HCT116 (cell line): Measurements from ENCODE around the gene TAS2R60. TPM values are rescaled to one million over a fixed set of nuclear protein-coding genes. Genes with fewer than 3 reads are reported as not detected.

ENCODE experiments used
- ATAC-seq: fragments of 200-7000 bp; cut with Tn5 transposase; 2 replicates; pipeline ENCODE4 v1.9.1; 2020; ENCODE audit warnings: mild to moderate bottlenecking, moderate library complexity
- BruUV-seq: library from RNA; stranded (reverse); fragments of 400-500 nt; replicated peaks from 2 replicates; lab custom pipeline; 2021; lab: Mats Ljungman, UMichigan
- CTCF ChIA-PET: fragments of 300-600 bp; sonication (Branson Sonifier 250); formaldehyde crosslinking; loops from one replicate; lab custom pipeline; 2021; ENCODE audit warnings: antibody characterized with exemption; lab: Charles Lee
- POLR2A ChIA-PET: fragments of 300-600, 350-600 bp; sonication (Branson Sonifier 250); formaldehyde crosslinking; loops from one replicate; lab custom pipeline; 2021; ENCODE audit warnings: antibody characterized with exemption; lab: Charles Lee
- RAD21 ChIA-PET, 2 experiments: fragments of 300-600 bp; sonication (Branson Sonifier 250); formaldehyde crosslinking; loops; one replicate each; lab custom pipeline; 2023; ENCODE audit warnings: low total read pairs in 2 of 2; ENCODE audit not compliant: uncharacterized antibody in 2 of 2, unreplicated experiment in 2 of 2, low non-redundant PET in 1 of 2; lab: Charles Lee
- DNase-seq: peaks from one replicate; pipeline ENCODE4 v3.0.0-alpha.2; 2010; ENCODE audit warnings: low read depth, low spot score
- H2AFZ ChIP-seq: fragments of 200-600 bp; shearing (Covaris generic), sonication (generic); 2 replicates; pipeline ENCODE4 v1.6.1; 2017; ENCODE audit warnings: low read depth, mixed run types, mixed read lengths, antibody characterized with exemption, low read length; ENCODE audit not compliant: poor library complexity, severe bottlenecking
- H3K27ac ChIP-seq: 2 replicates; pipeline ENCODE4 v1.5.1; 2012; ENCODE audit warnings: low read depth, low read length
- H3K27me3 ChIP-seq: fragments of 200-600 bp; sonication (generic); 2 replicates; pipeline ENCODE4 v1.6.1; 2016; ENCODE audit warnings: mixed run types, low read length, mixed read lengths; ENCODE audit not compliant: insufficient read depth
- H3K36me3 ChIP-seq, 2 experiments: fragments of 200-500 bp in 1 of 2; fragments of 200-600 bp in 1 of 2; sonication (Bioruptor generic) in 1 of 2; sonication (generic) in 1 of 2; 2 replicates each; pipeline versions ENCODE4 v1.5.1 to v1.6.1; 2014 to 2016; ENCODE audit warnings: low read length in 2 of 2, inconsistent platforms in 1 of 2, mixed read lengths in 1 of 2, mixed run types in 1 of 2; ENCODE audit not compliant: insufficient read depth in 2 of 2, control insufficient read depth in 1 of 2
- H3K4me1 ChIP-seq, 2 experiments: fragments of 200-600 bp in 1 of 2; sonication (generic) in 1 of 2; 2 replicates each; pipeline versions ENCODE4 v1.5.1 to v1.6.1; 2012 to 2017; ENCODE audit warnings: low read length in 2 of 2, inconsistent platforms in 1 of 2, mild to moderate bottlenecking in 1 of 2, mixed read lengths in 1 of 2, mixed run types in 1 of 2, moderate library complexity in 1 of 2; ENCODE audit not compliant: insufficient read depth in 2 of 2, control insufficient read depth in 1 of 2
- H3K4me2 ChIP-seq: fragments of 200-600 bp; sonication (generic); 2 replicates; pipeline ENCODE4 v1.6.1; 2017; ENCODE audit warnings: mixed run types, low read length, mixed read lengths
- H3K4me3 ChIP-seq, 2 experiments: fragments of 200-600 bp in 1 of 2; sonication (generic) in 1 of 2; replicated peaks in 1 of 2; 2 replicates each; pipeline ENCODE4 v1.5.1; 2011 to 2016; ENCODE audit warnings: low read length in 2 of 2, control low read depth in 1 of 2, low read depth in 1 of 2, mild to moderate bottlenecking in 1 of 2, mixed read lengths in 1 of 2, mixed run types in 1 of 2
- H3K79me2 ChIP-seq: fragments of 200-600 bp; sonication (generic); 2 replicates; pipeline ENCODE4 v1.6.1; 2017; ENCODE audit warnings: mild to moderate bottlenecking, mixed run types, low read length, moderate library complexity, mixed read lengths; ENCODE audit not compliant: insufficient read depth
- H3K9ac ChIP-seq: fragments of 200-600 bp; sonication (generic); 2 replicates; pipeline ENCODE4 v1.6.1; 2016; ENCODE audit warnings: low read length, mixed read lengths
- H3K9me2 ChIP-seq: fragments of 200-600 bp; sonication (generic), shearing (Covaris generic); 2 replicates; pipeline ENCODE4 v1.6.1; 2017; ENCODE audit warnings: mixed run types, mild to moderate bottlenecking, moderate library complexity; ENCODE audit not compliant: insufficient read depth
- H3K9me3 ChIP-seq, 2 experiments: fragments of 200-500 bp in 1 of 2; fragments of 200-600 bp in 1 of 2; sonication (Bioruptor generic) in 1 of 2; sonication (generic) in 1 of 2; 2 replicates each; pipeline ENCODE4 v1.6.1; 2014 to 2017; ENCODE audit warnings: low read length in 2 of 2, mixed read lengths in 2 of 2, inconsistent platforms in 1 of 2, low read depth in 1 of 2, mild to moderate bottlenecking in 1 of 2, mixed run types in 1 of 2, moderate library complexity in 1 of 2; ENCODE audit not compliant: control insufficient read depth in 1 of 2, insufficient read depth in 1 of 2
- H4K20me1 ChIP-seq: fragments of 200-600 bp; sonication (generic), shearing (Covaris generic); 2 replicates; pipeline ENCODE4 v1.6.1; 2017; ENCODE audit warnings: mixed run types, mild to moderate bottlenecking, moderate library complexity; ENCODE audit not compliant: insufficient read depth
- EZH2 ChIP-seq: fragments of 200-600 bp; sonication (generic); IDR thresholded peaks from 2 replicates; pipeline ENCODE4 v1.6.1; 2017; ENCODE audit warnings: antibody characterized with exemption, mixed run types
- FOSL1 ChIP-seq: IDR thresholded peaks from 2 replicates; pipeline ENCODE4 v1.6.1; 2012; ENCODE audit warnings: low read depth
- JUND ChIP-seq: IDR thresholded peaks from 2 replicates; pipeline ENCODE4 v1.6.1; 2012
- POLR2A ChIP-seq: IDR thresholded peaks from 2 replicates; pipeline ENCODE4 v1.7.0; 2011; ENCODE audit warnings: borderline replicate concordance; ENCODE audit not compliant: insufficient read depth, insufficient read length; ENCODE audit errors: extremely low read depth
- RAD21 ChIP-seq: IDR thresholded peaks from 2 replicates; pipeline ENCODE4 v1.6.1; 2012; ENCODE audit warnings: low read depth, mild to moderate bottlenecking
- SIN3A ChIP-seq: IDR thresholded peaks from 2 replicates; pipeline ENCODE4 v1.6.1; 2012; ENCODE audit warnings: low read depth
- TCF7L2 ChIP-seq: IDR thresholded peaks from 2 replicates; pipeline ENCODE4 v1.7.0; 2011; ENCODE audit warnings: borderline replicate concordance, inconsistent platforms; ENCODE audit not compliant: insufficient read depth, insufficient read length; ENCODE audit errors: extremely low read depth
- ZNF274 ChIP-seq: fragments of 200-500 bp; sonication (Bioruptor generic); IDR thresholded peaks from 2 replicates; pipeline ENCODE4 v1.6.1; 2014; ENCODE audit warnings: mild to moderate bottlenecking, low read depth, low read length, inconsistent platforms
- intact Hi-C: fragments of 100-400 bp; cut with micrococcal nuclease; formaldehyde crosslinking; loops from 2 replicates; pipeline ENCODE4 v1.10.0; 2022
- total RNA-seq: library from RNA; stranded (reverse); gene quantifications from one replicate; pipeline ENCODE4 v1.2.1, GENCODE V29; 2021; ENCODE audit not compliant: unreplicated experiment
- TF ChIP-seq, protein P1 (sequence below): IDR thresholded peaks from 2 replicates; pipeline ENCODE4 v1.6.1; 2012
- TF ChIP-seq, protein P2 (sequence below): IDR thresholded peaks from 2 replicates; pipeline ENCODE4 v1.6.1; 2012
- TF ChIP-seq, protein P3 (sequence below): IDR thresholded peaks from 2 replicates; pipeline ENCODE4 v1.6.1; 2011; ENCODE audit warnings: mild to moderate bottlenecking, low read length, moderate library complexity; ENCODE audit not compliant: insufficient replicate concordance; ENCODE audit errors: extremely low read depth

TAS2R60 gene
- total RNA-seq, 1 experiment from 2014 or later: not detected

DNA sequence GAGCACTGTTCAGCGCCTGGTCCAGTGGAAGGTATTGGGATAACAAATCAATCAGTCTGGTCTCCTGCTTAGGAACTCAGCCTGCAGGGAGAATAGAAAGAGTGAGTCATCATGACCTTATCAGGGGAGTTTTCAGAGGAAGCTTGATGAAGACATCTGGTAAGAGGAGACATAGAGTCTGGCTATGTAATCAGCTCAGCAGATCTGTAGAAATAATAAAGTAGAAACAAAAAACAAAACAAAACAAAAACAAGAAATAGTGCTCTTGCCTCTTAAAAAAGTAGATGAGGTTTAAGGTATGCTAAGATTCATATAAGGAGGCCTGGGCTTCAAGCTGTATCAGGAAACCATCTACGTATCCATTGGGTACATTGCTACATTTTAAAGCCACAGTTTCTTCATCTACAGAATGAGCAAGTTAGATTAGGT, 48.8 kb downstream of the TAS2R60 start (continued):
- TF ChIP-seq TCF7L2: no peak
- TF ChIP-seq ZNF274: no peak

DNA sequence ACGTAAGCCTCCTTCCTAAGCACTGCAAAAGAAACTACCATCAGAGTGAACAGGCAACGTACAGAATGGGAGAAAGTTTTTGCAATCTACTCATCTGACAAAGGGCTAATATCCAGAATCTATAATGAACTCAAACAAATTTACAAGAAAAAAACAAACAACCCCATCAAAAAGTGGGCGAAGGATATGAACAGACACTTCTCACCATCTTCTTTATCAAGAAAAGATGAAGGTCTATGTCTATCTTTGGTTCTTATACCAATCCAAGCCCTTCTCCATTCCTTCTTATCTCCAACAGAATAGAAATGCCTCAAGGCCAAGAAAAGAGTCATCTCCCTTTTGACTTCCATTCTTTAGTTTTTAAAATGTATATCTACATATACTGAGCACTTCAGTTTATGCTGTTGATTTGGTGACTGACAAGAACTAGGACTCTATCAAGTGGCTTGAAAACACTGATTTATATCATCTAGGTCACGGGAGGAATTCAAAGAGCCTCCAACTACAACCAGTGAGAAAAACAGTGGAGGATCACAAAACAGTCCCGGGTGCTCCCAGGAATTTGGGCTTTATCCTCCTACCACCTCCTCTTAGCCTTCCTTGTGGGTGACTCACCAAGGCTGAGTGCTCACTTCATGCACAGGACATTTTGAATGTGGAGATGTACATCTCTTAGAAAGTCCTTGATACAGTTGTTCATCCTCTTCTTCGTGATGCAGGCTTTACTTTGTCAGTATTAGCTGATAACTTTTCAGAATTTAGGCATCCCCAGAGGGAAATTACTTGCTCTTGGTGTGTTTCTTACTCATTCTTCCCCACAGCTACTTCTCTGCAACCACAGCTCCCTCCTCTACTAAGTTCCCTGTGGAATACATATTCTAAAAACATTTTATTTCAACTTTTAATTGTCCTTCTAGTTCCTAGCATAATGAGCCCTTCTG, 49.8 kb downstream of the TAS2R60 start:
- no peaks in the 10 kb centered on the region for H3K36me3 ChIP-seq
- H3K4me2 ChIP-seq: 0 out of 2 replicates have a peak overlapping the region, but pooled peaks have one; percentile 11
- no peaks in the 10 kb centered on the region for H4K20me1 ChIP-seq
- H3K9ac ChIP-seq: no peak overlapping the region
- no peak overlapping the region for H3K27ac ChIP-seq
- H3K9me3 ChIP-seq: no peaks in the 10 kb centered on the region
- no peak for ATAC-seq
- TF ChIP-seq JUND (no peak), RAD21 (no peak), SIN3A (no peak), POLR2A (no peak), EZH2 (no peak), FOSL1 (no peak)
- TF ChIP-seq, protein P1, sequence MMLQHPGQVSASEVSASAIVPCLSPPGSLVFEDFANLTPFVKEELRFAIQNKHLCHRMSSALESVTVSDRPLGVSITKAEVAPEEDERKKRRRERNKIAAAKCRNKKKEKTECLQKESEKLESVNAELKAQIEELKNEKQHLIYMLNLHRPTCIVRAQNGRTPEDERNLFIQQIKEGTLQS: no peak
- TF ChIP-seq, protein P2, sequence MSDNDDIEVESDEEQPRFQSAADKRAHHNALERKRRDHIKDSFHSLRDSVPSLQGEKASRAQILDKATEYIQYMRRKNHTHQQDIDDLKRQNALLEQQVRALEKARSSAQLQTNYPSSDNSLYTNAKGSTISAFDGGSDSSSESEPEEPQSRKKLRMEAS: no peak
- TF ChIP-seq, protein P3, sequence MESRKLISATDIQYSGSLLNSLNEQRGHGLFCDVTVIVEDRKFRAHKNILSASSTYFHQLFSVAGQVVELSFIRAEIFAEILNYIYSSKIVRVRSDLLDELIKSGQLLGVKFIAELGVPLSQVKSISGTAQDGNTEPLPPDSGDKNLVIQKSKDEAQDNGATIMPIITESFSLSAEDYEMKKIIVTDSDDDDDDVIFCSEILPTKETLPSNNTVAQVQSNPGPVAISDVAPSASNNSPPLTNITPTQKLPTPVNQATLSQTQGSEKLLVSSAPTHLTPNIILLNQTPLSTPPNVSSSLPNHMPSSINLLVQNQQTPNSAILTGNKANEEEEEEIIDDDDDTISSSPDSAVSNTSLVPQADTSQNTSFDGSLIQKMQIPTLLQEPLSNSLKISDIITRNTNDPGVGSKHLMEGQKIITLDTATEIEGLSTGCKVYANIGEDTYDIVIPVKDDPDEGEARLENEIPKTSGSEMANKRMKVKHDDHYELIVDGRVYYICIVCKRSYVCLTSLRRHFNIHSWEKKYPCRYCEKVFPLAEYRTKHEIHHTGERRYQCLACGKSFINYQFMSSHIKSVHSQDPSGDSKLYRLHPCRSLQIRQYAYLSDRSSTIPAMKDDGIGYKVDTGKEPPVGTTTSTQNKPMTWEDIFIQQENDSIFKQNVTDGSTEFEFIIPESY: no peak
- TF ChIP-seq, all 23 proteins: peak for 0
- intact Hi-C loops: loop anchor here (2.0 to 10.0 kb wide), 2 partner anchors 20 to 488 kb away; no protein-coding TSS in a partner anchor
- H3K4me1 ChIP-seq: peaks cover 5 to 23% of the 10 kb centered on the region in 2 experiments; a peak in 3 of 4 replicates
- no peaks in the 10 kb centered on the region for H3K27me3 ChIP-seq
- no peaks in the 10 kb centered on the region for H3K9me2 ChIP-seq
- ChIA-PET RAD21 (no interaction called here), CTCF (no interaction called here), POLR2A (no interaction called here)
- BruUV-seq: no TSS peak
- no peak overlapping the region for H3K4me3 ChIP-seq
- H3K79me2 ChIP-seq: no peaks in the 10 kb centered on the region
- peak overlapping the region; percentile 52 for H2AFZ ChIP-seq
- DNase-seq: no peak
